HepG2 (cell line): ENCODE measurements around the gene LSM14B. TPM values are rescaled to one million over a fixed set of nuclear protein-coding genes. Genes with fewer than 3 reads are reported as not detected.

Experiments used
- CENPBD1 ChIP-seq: sonication (generic); formaldehyde crosslinking; IDR thresholded peaks from 2 replicates; pipeline ENCODE4 v1.8.0; 2022; ENCODE audit warnings: missing genetic modification reagents, low read depth, mild to moderate bottlenecking, borderline replicate concordance
- HHEX ChIP-seq: IDR thresholded peaks from 2 replicates; pipeline ENCODE4 v1.6.1; 2016; ENCODE audit warnings: control low read depth
- HMGXB3 ChIP-seq: sonication (generic); formaldehyde crosslinking; IDR thresholded peaks from 2 replicates; pipeline ENCODE4 v1.4.0; 2020; ENCODE audit warnings: missing genetic modification reagents, borderline replicate concordance
- HMGXB4 ChIP-seq, 2 experiments: sonication (generic) in 1 of 2; formaldehyde crosslinking in 1 of 2; IDR thresholded peaks; 2 replicates each; pipeline versions ENCODE4 v1.4.0 to v1.6.1; 2018 to 2020; ENCODE audit warnings: missing genetic modification reagents in 2 of 2, borderline replicate concordance in 1 of 2, low read depth in 1 of 2, mild to moderate bottlenecking in 1 of 2, missing biosample characterization in 1 of 2
- KDM6A ChIP-seq: IDR thresholded peaks from 2 replicates; pipeline ENCODE4 v1.6.1; 2016; ENCODE audit warnings: low read depth
- SP1 ChIP-seq, 2 experiments: fragments of 450-650 bp in 1 of 2; sonication (generic) in 1 of 2; formaldehyde crosslinking in 1 of 2; IDR thresholded peaks; 2 replicates each; pipeline versions ENCODE4 v1.4.0 to v1.6.1; 2016 to 2020; ENCODE audit warnings: missing genetic modification reagents in 1 of 2
- ZBTB1 ChIP-seq: sonication (generic); formaldehyde crosslinking; IDR thresholded peaks from 2 replicates; pipeline ENCODE4 v1.4.0; 2020; ENCODE audit warnings: missing genetic modification reagents, borderline replicate concordance
- ZBTB4 ChIP-seq: sonication (generic); formaldehyde crosslinking; IDR thresholded peaks from 2 replicates; pipeline ENCODE4 v1.4.0; 2020; ENCODE audit warnings: missing genetic modification reagents, mild to moderate bottlenecking, borderline replicate concordance
- ZNF143 ChIP-seq: sonication (generic); formaldehyde crosslinking; IDR thresholded peaks from 2 replicates; pipeline ENCODE4 v1.4.0; 2020; ENCODE audit warnings: missing genetic modification reagents
- ZNF20 ChIP-seq: sonication (generic); formaldehyde crosslinking; IDR thresholded peaks from 2 replicates; pipeline ENCODE4 v1.4.0; 2020; ENCODE audit warnings: mild to moderate bottlenecking, moderate library complexity, missing genetic modification reagents
- ZNF280D ChIP-seq: sonication (generic); formaldehyde crosslinking; IDR thresholded peaks from 2 replicates; pipeline ENCODE4 v1.5.1; 2020; ENCODE audit warnings: mild to moderate bottlenecking, missing genetic modification reagents
- ZNF335 ChIP-seq: sonication (generic); formaldehyde crosslinking; IDR thresholded peaks from 2 replicates; pipeline ENCODE4 v1.4.0; 2020; ENCODE audit warnings: missing genetic modification reagents
- ZNF761 ChIP-seq: sonication (generic); formaldehyde crosslinking; conservative IDR thresholded peaks from 2 replicates; pipeline ENCODE4 v1.4.0; 2020; ENCODE audit warnings: mild to moderate bottlenecking, missing genetic modification reagents
- ZSCAN25 ChIP-seq: sonication (generic); formaldehyde crosslinking; IDR thresholded peaks from 2 replicates; pipeline ENCODE4 v1.8.0; 2022; ENCODE audit warnings: mild to moderate bottlenecking, missing genetic modification reagents
- polyA plus RNA-seq, 8 experiments: library from polyadenylated mRNA; depleted of rRNA in 3 of 8; stranded (reverse) in 7 of 8; unstranded in 1 of 8; fragments of >200 nt; fragmentation: Illumina TruSeq in 4 of 8; extraction: Trizol in 4 of 8; gene quantifications; 2 replicates each; pipeline versions ENCODE4 v1.2.1 to v1.2.3, GENCODE V29; 2011 to 2016; ENCODE audit warnings: low read depth in 4 of 8, missing spikeins in 1 of 8, mixed read lengths in 1 of 8; ENCODE audit not compliant: insufficient read depth in 1 of 8
- total RNA-seq, 5 experiments: library from RNA; depleted of rRNA; stranded (reverse); fragments of >200 nt; fragmentation: Illumina TruSeq; extraction: Trizol; gene quantifications; 2 replicates each; pipeline ENCODE4 v1.2.3, GENCODE V29; 2016; ENCODE audit warnings: low read depth in 1 of 5

LSM14B gene
- total and polyA plus RNA-seq, 2 of the 13 experiments (the other 11 are each of a cell fraction or from before 2014, with no cell fraction given): 43.3 to 79.2 TPM

GRCh38 chr20:62155428-62156253 lies 33.4 kb downstream of the LSM14B start (continued):
- TF ChIP-seq ZNF280D (CRISPR knock-in tag): 0 out of 2 replicates have a peak, but pooled peaks have one; percentile 33
- TF ChIP-seq HMGXB4 (CRISPR knock-in tag; IDR thresholded peaks at IDR 0.05; ENCODE audit: borderline replicate concordance in 1 of 2, low read depth in 1 of 2): no peak
- no peak for TF ChIP-seq ZNF143 (CRISPR knock-in tag)
- TF ChIP-seq ZSCAN25 (CRISPR knock-in tag): no peak
- TF ChIP-seq HHEX: no peak
- peak; percentile 98 for TF ChIP-seq ZBTB4 (CRISPR knock-in tag)
- TF ChIP-seq ZNF335 (CRISPR knock-in tag): 0 out of 2 replicates have a peak, but pooled peaks have one; percentile 63
- TF ChIP-seq CENPBD1 (CRISPR knock-in tag): no peak
- TF ChIP-seq KDM6A (CRISPR knock-in tag): peak; percentile 53; the same call in 1 of the 2 replicates
- no peak for TF ChIP-seq ZNF761
- no peak for TF ChIP-seq HMGXB3 (CRISPR knock-in tag)
- TF ChIP-seq ZNF20 (CRISPR knock-in tag): no peak
- no peak for TF ChIP-seq ZBTB1 (CRISPR knock-in tag)
- TF ChIP-seq SP1 (IDR thresholded peaks at IDR 0.05): no peak
- no peak for TF ChIP-seq SP1 (CRISPR knock-in tag; IDR thresholded peaks at IDR 0.05)
